GM12892 (cell line): Measurements from ENCODE around the gene ANKRD44.

Experiments used
- POLR2A ChIP-seq: IDR thresholded peaks from 2 replicates; pipeline ENCODE4 v1.6.1; 2011; ENCODE audit warnings: low read depth, low read length, control low read depth
- POLR2AphosphoS5 ChIP-seq: IDR thresholded peaks from 2 replicates; pipeline ENCODE4 v1.6.1; 2011; ENCODE audit warnings: low read depth, low read length, control low read depth
- TAF1 ChIP-seq: IDR thresholded peaks from 2 replicates; pipeline ENCODE4 v1.6.1; 2011; ENCODE audit warnings: low read depth, mild to moderate bottlenecking, control low read depth, low read length, borderline replicate concordance

- TF ChIP-seq POLR2A, result no peak
- no peak for TF ChIP-seq POLR2AphosphoS5
- no peak for TF ChIP-seq TAF1
Measured at GRCh38 chr2:197251163-197251562, 59.4 kb downstream of the ANKRD44 start.
